ENCODE results near the gene PPFIBP1.
"Not testable (repeated sequence)": the region's sequence is repeated elsewhere in the genome, so short reads cannot be mapped to it uniquely, and the experiment has no call there.

The PPFIBP1 gene

DNA sequence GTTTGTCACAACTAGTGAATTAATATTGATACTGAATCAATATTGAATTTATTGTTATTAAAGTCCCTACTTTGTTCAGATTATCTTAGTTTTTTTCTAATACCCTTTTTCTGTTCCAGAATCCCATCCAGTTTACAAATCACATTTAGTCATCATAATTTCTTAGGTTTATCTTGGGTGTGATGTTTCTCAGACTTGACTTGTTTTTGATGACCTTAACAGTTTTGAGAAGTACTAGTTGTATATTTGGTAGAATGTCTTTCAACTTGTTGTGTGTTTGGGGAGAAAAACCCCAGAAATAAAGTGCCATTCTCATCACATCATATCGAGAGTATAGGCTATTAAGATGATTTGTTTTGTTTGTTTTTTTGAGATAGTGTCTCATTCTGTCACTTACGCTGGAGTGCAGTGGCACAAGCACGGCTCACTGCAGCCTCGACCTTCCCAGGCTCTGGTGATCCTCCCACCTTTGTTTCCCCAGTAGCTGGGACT, 206.1 kb downstream of the PPFIBP1 start:
- Histone ChIP-seq H3K27me3 (ENCODE audit: control insufficient read depth, insufficient read depth, low read length) (no peaks in the 10 kb centered on the region), H3K9ac (ENCODE audit: low read depth, low read length) (no peak overlapping the region), H3K36me3 (ENCODE audit: control insufficient read depth, insufficient read depth, low read length) (peaks cover 57% of the 10 kb centered on the region)

GRCh38 chr12:27732281-27732680, 208.3 kb downstream of the PPFIBP1 start:
- Histone ChIP-seq H3K4me1 (ENCODE audit: control insufficient read depth, insufficient read depth, low read length) (no peaks in the 10 kb centered on the region), H3K27me3 (ENCODE audit: control insufficient read depth, insufficient read depth, low read length) (no peaks in the 10 kb centered on the region), H3K4me3 (ENCODE audit: low read depth, low read length) (no peak overlapping the region), H3K27ac (ENCODE audit: low read depth, low read length) (no peak overlapping the region), H3K9me3 (ENCODE audit: control insufficient read depth, insufficient read depth, low read length) (no peaks in the 10 kb centered on the region), H3K9ac (ENCODE audit: low read depth, low read length) (no peak overlapping the region), H3K36me3 (ENCODE audit: control insufficient read depth, insufficient read depth, low read length) (peaks cover 59% of the 10 kb centered on the region)

More for the DNA sequence above, 206.1 kb downstream of the PPFIBP1 start:
- Histone ChIP-seq H3K4me3 (ENCODE audit: low read depth, low read length) (no peak overlapping the region), H3K9me3 (ENCODE audit: control insufficient read depth, insufficient read depth, low read length) (no peaks in the 10 kb centered on the region), H3K27ac (ENCODE audit: low read depth, low read length) (no peak overlapping the region), H3K4me1 (ENCODE audit: control insufficient read depth, insufficient read depth, low read length) (no peaks in the 10 kb centered on the region)

GRCh38 chr12:27733052-27733656, 209.1 kb downstream of the PPFIBP1 start:
- no peak overlapping the region for H3K9ac ChIP-seq (ENCODE audit: low read depth, low read length)
- H3K4me1 ChIP-seq (ENCODE audit: control insufficient read depth, insufficient read depth, low read length): no peaks in the 10 kb centered on the region
- no peak overlapping the region for H3K27ac ChIP-seq (ENCODE audit: low read depth, low read length)
- H3K4me3 ChIP-seq (ENCODE audit: low read depth, low read length): no peak overlapping the region
- H3K36me3 ChIP-seq (ENCODE audit: control insufficient read depth, insufficient read depth, low read length): peaks cover 65% of the 10 kb centered on the region
- no peaks in the 10 kb centered on the region for H3K27me3 ChIP-seq (ENCODE audit: control insufficient read depth, insufficient read depth, low read length)
- H3K9me3 ChIP-seq (ENCODE audit: control insufficient read depth, insufficient read depth, low read length): no peaks in the 10 kb centered on the region

- Histone ChIP-seq H3K27me3 (ENCODE audit: control insufficient read depth, insufficient read depth, low read length) (no peaks in the 10 kb centered on the region), H3K27ac (ENCODE audit: low read depth, low read length) (no peak overlapping the region), H3K9me3 (ENCODE audit: control insufficient read depth, insufficient read depth, low read length) (no peaks in the 10 kb centered on the region), H3K36me3 (ENCODE audit: control insufficient read depth, insufficient read depth, low read length) (peaks cover 71% of the 10 kb centered on the region), H3K4me3 (ENCODE audit: low read depth, low read length) (no peak overlapping the region), H3K4me1 (ENCODE audit: control insufficient read depth, insufficient read depth, low read length) (no peaks in the 10 kb centered on the region), H3K9ac (ENCODE audit: low read depth, low read length) (no peak overlapping the region)
Observed at GRCh38 chr12:27733791-27734190, 209.8 kb downstream of the PPFIBP1 start.

GRCh38 chr12:27734321-27734720, 210.3 kb downstream of the PPFIBP1 start:
- H3K27ac ChIP-seq (ENCODE audit: low read depth, low read length); H3K9ac ChIP-seq (ENCODE audit: low read depth, low read length); H3K4me1 ChIP-seq (ENCODE audit: control insufficient read depth, insufficient read depth, low read length); H3K4me3 ChIP-seq (ENCODE audit: low read depth, low read length); H3K9me3 ChIP-seq (ENCODE audit: control insufficient read depth, insufficient read depth, low read length); H3K27me3 ChIP-seq (ENCODE audit: control insufficient read depth, insufficient read depth, low read length): not testable (repeated sequence)
- peaks cover 75% of the 10 kb centered on the region for H3K36me3 ChIP-seq (ENCODE audit: control insufficient read depth, insufficient read depth, low read length)

- Histone ChIP-seq H3K9me3 (ENCODE audit: control insufficient read depth, insufficient read depth, low read length) (no peaks in the 10 kb centered on the region), H3K36me3 (ENCODE audit: control insufficient read depth, insufficient read depth, low read length) (peaks cover 37% of the 10 kb centered on the region), H3K27me3 (ENCODE audit: control insufficient read depth, insufficient read depth, low read length) (no peaks in the 10 kb centered on the region), H3K9ac (ENCODE audit: low read depth, low read length) (no peak overlapping the region), H3K4me3 (ENCODE audit: low read depth, low read length) (no peak overlapping the region), H3K27ac (ENCODE audit: low read depth, low read length) (no peak overlapping the region), H3K4me1 (ENCODE audit: control insufficient read depth, insufficient read depth, low read length) (no peaks in the 10 kb centered on the region)
Observed at GRCh38 chr12:27743601-27744000, 219.6 kb downstream of the PPFIBP1 start.

Data from HUES48 (cell line).